GM23338 (cell line): ENCODE results near the gene ATF4. TPM values are rescaled to one million over a fixed set of nuclear protein-coding genes. Genes with fewer than 3 reads are reported as not detected.

ENCODE experiments used
- ATAC-seq: fragments of 200-7000 bp; cut with Tn5 transposase; 3 replicates; pipeline ENCODE4 v1.9.1; 2020
- DNase-seq: peaks from one replicate; pipeline ENCODE4 v3.0.0-alpha.2; 2015; ENCODE audit warnings: low spot score
- H2AFZ ChIP-seq: fragments of 200-600 bp; sonication (generic); 2 replicates; pipeline ENCODE4 v1.8.0; 2016; ENCODE audit warnings: antibody characterized with exemption, mild to moderate bottlenecking, moderate library complexity
- H3F3A ChIP-seq: fragments of 200-600 bp; sonication (generic); replicated peaks from 2 replicates; pipeline ENCODE4 v1.8.0; 2017; ENCODE audit warnings: antibody characterized with exemption, mixed run types, low read depth
- H3K27ac ChIP-seq: fragments of 200-600 bp; sonication (generic); 2 replicates; pipeline ENCODE4 v1.6.1; 2016; ENCODE audit warnings: low read depth
- H3K27me3 ChIP-seq: fragments of 200-600 bp; sonication (generic); 2 replicates; pipeline ENCODE4 v1.8.0; 2016; ENCODE audit warnings: mild to moderate bottlenecking, mixed run types, moderate library complexity; ENCODE audit not compliant: insufficient read depth
- H3K36me3 ChIP-seq: fragments of 200-600 bp; sonication (generic); 2 replicates; pipeline ENCODE4 v1.8.0; 2016; ENCODE audit warnings: mild to moderate bottlenecking; ENCODE audit not compliant: insufficient read depth
- H3K4me1 ChIP-seq: fragments of 200-600 bp; sonication (generic); 2 replicates; pipeline ENCODE4 v1.8.0; 2016; ENCODE audit warnings: mild to moderate bottlenecking, moderate library complexity; ENCODE audit not compliant: insufficient read depth
- H3K4me2 ChIP-seq: fragments of 200-600 bp; sonication (generic); 2 replicates; pipeline ENCODE4 v1.7.1; 2017; ENCODE audit warnings: mixed run types
- H3K4me3 ChIP-seq: fragments of 200-600 bp; sonication (generic); 2 replicates; pipeline ENCODE4 v1.6.1; 2016; ENCODE audit warnings: mixed run types
- H3K79me2 ChIP-seq: fragments of 200-600 bp; sonication (generic); replicated peaks from 2 replicates; pipeline ENCODE4 v1.8.0; 2017; ENCODE audit warnings: mild to moderate bottlenecking; ENCODE audit not compliant: insufficient read depth
- H3K9me2 ChIP-seq: fragments of 200-600 bp; sonication (generic); 2 replicates; pipeline ENCODE4 v1.8.0; 2017; ENCODE audit not compliant: insufficient read depth
- H4K20me1 ChIP-seq: fragments of 200-600 bp; sonication (generic); replicated peaks from 2 replicates; pipeline ENCODE4 v1.8.0; 2017; ENCODE audit warnings: mild to moderate bottlenecking; ENCODE audit not compliant: insufficient read depth
- H3K27ac Mint-ChIP-seq: 2 replicates; pipeline ENCODE4 v1.8.0; 2020; ENCODE audit warnings: inconsistent platforms, mild to moderate bottlenecking, moderate library complexity, mixed read lengths
- H3K27me3 Mint-ChIP-seq: 3 replicates; pipeline ENCODE4 v1.8.0; 2022; ENCODE audit warnings: low read depth, mild to moderate bottlenecking, moderate library complexity, mixed read lengths, inconsistent platforms; ENCODE audit not compliant: insufficient read depth, poor library complexity
- H3K36me3 Mint-ChIP-seq: 3 replicates; pipeline ENCODE4 v1.8.0; 2021; ENCODE audit warnings: low read depth, mild to moderate bottlenecking, inconsistent platforms, moderate library complexity, mixed read lengths
- H3K4me1 Mint-ChIP-seq: 3 replicates; pipeline ENCODE4 v1.8.0; 2020; ENCODE audit warnings: mild to moderate bottlenecking, inconsistent platforms, mixed read lengths
- H3K4me3 Mint-ChIP-seq: 3 replicates; pipeline ENCODE4 v1.8.0; 2021; ENCODE audit warnings: moderate library complexity, mild to moderate bottlenecking, inconsistent platforms, mixed read lengths
- H3K9me3 Mint-ChIP-seq: 3 replicates; pipeline ENCODE4 v1.8.0; 2020; ENCODE audit warnings: moderate library complexity, mild to moderate bottlenecking, inconsistent platforms, mixed read lengths
- CTCF ChIP-seq, 2 experiments: fragments of 200-600 bp in 1 of 2; sonication (generic) in 1 of 2; conservative IDR thresholded peaks; 2 replicates each; pipeline versions ENCODE4 v1.5.1 to v1.6.1; 2016 to 2017; ENCODE audit warnings: antibody characterized with exemption in 2 of 2, low read depth in 2 of 2, mild to moderate bottlenecking in 2 of 2, moderate library complexity in 1 of 2
- NANOG ChIP-seq: IDR thresholded peaks from 2 replicates; pipeline ENCODE4 v1.6.1; 2016; ENCODE audit warnings: antibody characterized with exemption, borderline replicate concordance
- POLR2AphosphoS5 ChIP-seq: IDR thresholded peaks from 2 replicates; pipeline ENCODE4 v1.6.1; 2016; ENCODE audit warnings: antibody characterized with exemption, low read depth
- REST ChIP-seq: IDR thresholded peaks from one replicate; pipeline ENCODE4 v1.6.1; 2018; ENCODE audit warnings: antibody characterized with exemption; ENCODE audit not compliant: unreplicated experiment
- polyA plus RNA-seq: library from polyadenylated mRNA; unstranded; fragments of >200 nt; fragmentation: Nextera tagmentation; extraction: Ambion mirVana; gene quantifications from 2 replicates; pipeline ENCODE4 v1.2.1, GENCODE V29; 2016
- total RNA-seq: library from RNA; depleted of rRNA; stranded (reverse); fragments of >200 nt; shearing (Covaris generic); gene quantifications from 2 replicates; pipeline ENCODE4 v1.2.3, GENCODE V29; 2014

Gene ATF4
- total and polyA plus RNA-seq, 2 experiments from 2014 or later = 446 to 553 TPM

DNA sequence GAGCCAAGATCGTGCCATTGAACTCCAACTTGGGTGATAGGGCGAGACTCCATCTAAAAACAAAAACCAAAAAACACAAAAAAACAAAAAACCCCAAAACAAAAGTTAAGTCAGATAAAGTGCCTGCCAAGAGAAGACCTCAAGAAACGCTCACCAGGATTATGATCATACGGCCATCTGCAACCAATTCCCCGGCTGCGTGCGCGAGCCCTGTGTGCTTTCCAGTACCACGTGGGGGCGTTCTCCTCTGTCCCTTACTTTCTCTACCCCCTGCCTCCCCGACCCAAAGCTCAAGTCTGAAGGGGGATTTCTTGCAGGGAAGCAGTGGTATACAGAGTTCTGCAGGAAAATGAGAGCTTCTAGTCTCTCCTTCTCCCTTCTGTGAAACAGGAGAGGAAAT lies 22.7 kb downstream of the ATF4 start:
- H3K4me3 Mint-ChIP-seq = no peak overlapping the region

DNA sequence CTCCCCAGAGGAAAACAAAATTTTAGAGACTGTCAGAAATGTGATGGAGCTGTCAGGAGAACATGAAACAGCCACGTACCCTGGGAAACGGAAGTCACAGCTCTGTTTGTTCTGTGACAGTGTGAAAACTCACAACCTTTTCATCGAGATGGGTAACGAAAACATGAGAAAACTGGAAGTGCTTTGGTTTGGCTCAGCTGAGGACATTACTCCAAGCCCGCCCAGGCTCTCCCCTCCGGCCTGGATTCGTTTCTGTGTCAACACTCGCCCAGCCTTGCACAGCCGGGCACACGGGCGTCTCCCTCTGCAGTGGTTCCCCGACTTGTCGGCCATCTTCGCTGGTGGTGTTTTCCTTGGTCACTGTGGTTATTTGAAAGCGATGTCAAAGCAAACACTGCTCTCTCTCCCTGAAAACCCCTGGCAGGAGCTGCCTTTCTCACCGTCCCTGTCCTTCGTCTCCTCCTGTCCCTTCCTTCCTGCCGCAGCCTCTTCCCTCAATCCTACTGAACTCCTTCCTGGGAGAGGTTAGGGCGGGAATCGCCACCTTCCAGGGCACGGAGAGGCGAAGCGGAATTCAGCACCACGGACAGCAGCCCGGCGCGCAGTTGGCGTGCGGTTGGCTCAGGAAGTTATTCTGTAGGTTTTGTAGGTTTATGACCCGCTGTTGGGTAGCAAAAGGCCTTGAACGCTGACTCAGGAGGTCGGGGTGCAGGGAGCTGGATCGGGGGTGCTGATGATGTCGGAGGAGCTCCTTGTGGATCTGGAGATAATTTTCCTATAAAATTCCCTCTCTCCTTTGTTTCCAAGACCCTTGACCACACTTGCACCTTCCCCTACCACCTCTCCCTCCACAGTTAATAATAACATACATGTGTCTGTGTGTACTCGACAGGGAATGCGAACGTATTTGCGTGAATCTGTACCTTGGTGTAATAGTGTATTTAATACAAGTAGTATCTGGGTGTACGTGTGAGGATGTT lies 25.3 kb downstream of the ATF4 start:
- Histone ChIP-seq H3K4me1 (no peaks in the 10 kb centered on the region), H3K4me2 (no peak overlapping the region), H2AFZ (0 out of 2 replicates have a peak overlapping the region, but pooled peaks have one; percentile 21), H3K27ac (no peak overlapping the region), H3F3A (no peaks in the 10 kb centered on the region), H3K9me2 (no peaks in the 10 kb centered on the region), H3K27me3 (0 out of 2 replicates have a peak, but pooled peaks cover 11% of the 10 kb centered on the region), H3K4me3 (no peak overlapping the region; the same call in 1 of the 2 replicates), H3K36me3 (no peaks in the 10 kb centered on the region), H4K20me1 (peaks cover 5% of the 10 kb centered on the region; the same call in 1 of the 2 replicates), H3K79me2 (no peaks in the 10 kb centered on the region)
- Mint-ChIP-seq H3K27ac (no peak overlapping the region), H3K9me3 (no peaks in the 10 kb centered on the region), H3K4me1 (peaks cover 12% of the 10 kb centered on the region; the same call in 2 of the 3 replicates), H3K27me3 (peaks cover 28% of the 10 kb centered on the region), H3K4me3 (no peak overlapping the region), H3K36me3 (no peaks in the 10 kb centered on the region)
- TF ChIP-seq NANOG (no peak), REST (peak; percentile 100)
- peak; percentile 86 for ATAC-seq
- DNase-seq = peak; percentile 91

More for the DNA sequence above, 22.7 kb downstream of the ATF4 start:
- no peaks in the 10 kb centered on the region for H3K9me3 Mint-ChIP-seq
- TF ChIP-seq POLR2AphosphoS5 (no peak), CTCF (conservative IDR thresholded peaks at IDR 0.05; ENCODE audit: low read depth in 2 of 2) (peak; percentile 73 to 86)
- H3K27ac Mint-ChIP-seq = peak overlapping the region; percentile 34; the same call in 1 of the 2 replicates
- H2AFZ ChIP-seq = no peak overlapping the region
- peaks cover 5% of the 10 kb centered on the region; the same call in 1 of the 2 replicates for H4K20me1 ChIP-seq
- H3K36me3 Mint-ChIP-seq = no peaks in the 10 kb centered on the region
- peaks cover 17% of the 10 kb centered on the region for H3K4me1 Mint-ChIP-seq
- DNase-seq = peak; percentile 87
- no peak overlapping the region for H3K27ac ChIP-seq
- ATAC-seq = peak; percentile 75
- 0 out of 2 replicates have a peak, but pooled peaks cover 11% of the 10 kb centered on the region for H3K27me3 ChIP-seq
- no peak overlapping the region for H3K4me2 ChIP-seq
- no peaks in the 10 kb centered on the region for H3F3A ChIP-seq
- H3K9me2 ChIP-seq = no peaks in the 10 kb centered on the region
- peaks cover 3% of the 10 kb centered on the region for H3K4me1 ChIP-seq
- no peak overlapping the region for H3K4me3 ChIP-seq
- no peaks in the 10 kb centered on the region for H3K79me2 ChIP-seq
- H3K36me3 ChIP-seq = no peaks in the 10 kb centered on the region
- peaks cover 31% of the 10 kb centered on the region for H3K27me3 Mint-ChIP-seq
